Raji (cell line): ENCODE results near the gene GMCL2.

ENCODE experiments used
- POLR2A ChIP-seq: IDR thresholded peaks from 2 replicates; pipeline ENCODE4 v1.6.1; 2011; ENCODE audit warnings: low read depth, low read length, control low read depth; ENCODE audit not compliant: insufficient read depth

GMCL2 gene

GRCh38 chr5:178204182-178204934, 17.2 kb upstream of the GMCL2 start, which contains the start of gene HNRNPAB:
Gene HNRNPAB, plus strand, starts transcription at chr5:178204533. Its CDS starts 305 bp downstream, at chr5:178204838.
- TF ChIP-seq POLR2A = peak; percentile 100

- TF ChIP-seq POLR2A = no peak
Observed at GRCh38 chr5:178203670-178204181, 16.6 kb upstream of the GMCL2 start.

- no peak for TF ChIP-seq POLR2A
Observed at GRCh38 chr5:178202541-178202940, 15.4 kb upstream of the GMCL2 start.

- TF ChIP-seq POLR2A = no peak
Observed at GRCh38 chr5:178201927-178202235, 14.7 kb upstream of the GMCL2 start.

- TF ChIP-seq POLR2A = no peak
Observed at GRCh38 chr5:178201221-178201926, 14.2 kb upstream of the GMCL2 start.

GRCh38 chr5:178199581-178200434, 12.6 kb upstream of the GMCL2 start:
- no peak for TF ChIP-seq POLR2A

GRCh38 chr5:178198706-178199105, 11.5 kb upstream of the GMCL2 start:
- TF ChIP-seq POLR2A = no peak

- TF ChIP-seq POLR2A = no peak
Observed at GRCh38 chr5:178196986-178197385, 9.8 kb upstream of the GMCL2 start.

GRCh38 chr5:178196281-178196812, 9.2 kb upstream of the GMCL2 start:
- no peak for TF ChIP-seq POLR2A

GRCh38 chr5:178194026-178194425, 6.9 kb upstream of the GMCL2 start:
- TF ChIP-seq POLR2A = no peak

- TF ChIP-seq POLR2A = no peak
Observed at GRCh38 chr5:178193251-178193809, 6.2 kb upstream of the GMCL2 start.

GRCh38 chr5:178192787-178193186, 5.6 kb upstream of the GMCL2 start:
- TF ChIP-seq POLR2A = no peak

GRCh38 chr5:178192244-178192643, 5.1 kb upstream of the GMCL2 start:
- TF ChIP-seq POLR2A = no peak

- TF ChIP-seq POLR2A = no peak
Observed at GRCh38 chr5:178191661-178192060, 4.5 kb upstream of the GMCL2 start.

GRCh38 chr5:178189433-178189832, 2.3 kb upstream of the GMCL2 start:
- no peak for TF ChIP-seq POLR2A

- no peak for TF ChIP-seq POLR2A
Observed at GRCh38 chr5:178186427-178186826, 744 bp downstream of the GMCL2 start.
